Measurements from ENCODE around the gene GPC6.

GPC6 gene

DNA sequence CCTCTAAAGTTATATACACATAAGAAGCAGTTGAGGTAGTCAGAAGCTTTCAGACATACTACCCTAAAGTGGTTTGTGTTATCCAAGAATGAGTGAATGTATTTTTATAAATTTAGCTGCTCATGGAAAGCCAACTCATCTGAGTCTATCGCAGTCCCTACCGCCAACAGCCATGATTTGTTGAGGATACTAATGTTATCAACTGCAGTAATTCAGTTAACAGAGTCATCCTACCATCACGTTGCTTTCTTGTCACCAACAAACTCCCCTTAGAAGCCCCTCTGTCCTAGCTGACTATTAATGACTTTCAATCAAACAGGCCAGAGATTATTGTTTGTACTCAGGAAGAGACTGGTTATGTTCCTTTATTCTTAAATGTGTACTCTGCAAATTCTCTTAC lies 1083.0 kb downstream of the GPC6 start:
- no peaks in the 10 kb centered on the region for H4K20me1 ChIP-seq (ENCODE audit: low read depth, low read length)
- TF ChIP-seq, protein P1, sequence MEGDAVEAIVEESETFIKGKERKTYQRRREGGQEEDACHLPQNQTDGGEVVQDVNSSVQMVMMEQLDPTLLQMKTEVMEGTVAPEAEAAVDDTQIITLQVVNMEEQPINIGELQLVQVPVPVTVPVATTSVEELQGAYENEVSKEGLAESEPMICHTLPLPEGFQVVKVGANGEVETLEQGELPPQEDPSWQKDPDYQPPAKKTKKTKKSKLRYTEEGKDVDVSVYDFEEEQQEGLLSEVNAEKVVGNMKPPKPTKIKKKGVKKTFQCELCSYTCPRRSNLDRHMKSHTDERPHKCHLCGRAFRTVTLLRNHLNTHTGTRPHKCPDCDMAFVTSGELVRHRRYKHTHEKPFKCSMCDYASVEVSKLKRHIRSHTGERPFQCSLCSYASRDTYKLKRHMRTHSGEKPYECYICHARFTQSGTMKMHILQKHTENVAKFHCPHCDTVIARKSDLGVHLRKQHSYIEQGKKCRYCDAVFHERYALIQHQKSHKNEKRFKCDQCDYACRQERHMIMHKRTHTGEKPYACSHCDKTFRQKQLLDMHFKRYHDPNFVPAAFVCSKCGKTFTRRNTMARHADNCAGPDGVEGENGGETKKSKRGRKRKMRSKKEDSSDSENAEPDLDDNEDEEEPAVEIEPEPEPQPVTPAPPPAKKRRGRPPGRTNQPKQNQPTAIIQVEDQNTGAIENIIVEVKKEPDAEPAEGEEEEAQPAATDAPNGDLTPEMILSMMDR (IDR thresholded peaks at IDR 0.05; ENCODE audit: insufficient read depth, low read length, poor library complexity, severe bottlenecking) = no peak
- no peak for TF ChIP-seq EZH2phosphoT487 (conservative IDR thresholded peaks at IDR 0.05; ENCODE audit: low read length)
- H3F3A ChIP-seq (ENCODE audit: insufficient read depth) = no peaks in the 10 kb centered on the region
- no peak overlapping the region for H2AFZ ChIP-seq (ENCODE audit: low read depth, low read length, severe bottlenecking)
- no peak overlapping the region for H3K4me3 ChIP-seq (ENCODE audit: insufficient read depth, low read length, poor library complexity, severe bottlenecking)
- H3K4me2 ChIP-seq (ENCODE audit: low read depth, low read length, poor library complexity, severe bottlenecking) = no peak overlapping the region
- no peaks in the 10 kb centered on the region for H3K36me3 ChIP-seq (ENCODE audit: low read length)
- no peaks in the 10 kb centered on the region for H3K79me2 ChIP-seq (ENCODE audit: insufficient read depth, low read length)
- H3K27ac ChIP-seq (ENCODE audit: low read depth, low read length) = no peak overlapping the region
- H3K27me3 ChIP-seq (ENCODE audit: low read length) = no peaks in the 10 kb centered on the region
- H3K9ac ChIP-seq (ENCODE audit: low read length) = no peak overlapping the region
- no peaks in the 10 kb centered on the region for H3K9me3 ChIP-seq (ENCODE audit: insufficient read depth, low read length)
- no peaks in the 10 kb centered on the region for H3K9me2 ChIP-seq (replicated peaks; ENCODE audit: insufficient read depth, low read length)

DNA sequence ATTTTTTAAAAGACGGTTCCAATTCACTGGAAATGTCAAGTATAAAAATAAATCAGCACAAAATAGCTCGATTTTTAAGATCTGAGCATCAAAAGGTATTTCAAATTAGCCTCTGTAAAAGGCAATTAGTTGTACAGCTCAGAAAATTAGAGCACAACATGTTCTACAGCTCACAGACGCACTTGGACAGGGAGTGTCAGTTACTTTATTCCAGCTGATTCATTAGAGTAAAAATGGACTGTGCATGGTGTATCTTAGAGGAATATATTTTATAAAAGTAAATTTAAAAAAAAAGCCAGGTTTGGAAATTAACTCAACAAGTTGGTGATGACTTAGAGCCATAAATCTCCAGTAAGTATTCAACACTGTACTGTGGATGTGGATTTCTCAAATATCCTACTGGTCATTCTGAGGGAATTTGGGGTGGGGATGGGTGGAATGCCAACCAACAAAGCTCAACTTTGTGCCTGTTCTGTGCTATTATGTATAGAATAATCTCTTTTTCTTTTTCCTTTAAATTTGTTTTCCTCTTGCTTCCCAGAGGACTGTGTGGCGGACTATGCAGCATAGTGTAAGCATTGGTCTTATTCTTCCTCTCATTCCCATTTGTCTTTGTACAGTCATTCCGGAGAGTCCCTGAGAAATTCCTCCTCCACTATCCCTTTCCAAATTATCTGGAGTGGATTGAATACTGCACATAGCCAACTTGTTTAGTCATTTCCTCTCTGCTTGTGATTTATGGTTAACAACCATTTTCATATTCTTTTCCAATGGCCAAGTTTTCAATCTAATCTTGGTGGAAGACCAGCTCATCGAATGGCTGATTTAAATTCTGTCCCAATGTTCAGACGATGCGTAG lies 1083.6 kb downstream of the GPC6 start:
- Histone ChIP-seq H3K79me2 (ENCODE audit: insufficient read depth, low read length) (no peaks in the 10 kb centered on the region), H3K9me2 (replicated peaks; ENCODE audit: insufficient read depth, low read length) (no peaks in the 10 kb centered on the region), H3K4me3 (ENCODE audit: insufficient read depth, low read length, poor library complexity, severe bottlenecking) (no peak overlapping the region), H3K36me3 (ENCODE audit: low read length) (no peaks in the 10 kb centered on the region), H4K20me1 (ENCODE audit: low read depth, low read length) (no peaks in the 10 kb centered on the region), H2AFZ (ENCODE audit: low read depth, low read length, severe bottlenecking) (no peak overlapping the region), H3K4me2 (ENCODE audit: low read depth, low read length, poor library complexity, severe bottlenecking) (no peak overlapping the region), H3K27ac (ENCODE audit: low read depth, low read length) (no peak overlapping the region), H3K9me3 (ENCODE audit: insufficient read depth, low read length) (no peaks in the 10 kb centered on the region), H3F3A (ENCODE audit: insufficient read depth) (no peaks in the 10 kb centered on the region), H3K9ac (ENCODE audit: low read length) (no peak overlapping the region), H3K27me3 (ENCODE audit: low read length) (no peaks in the 10 kb centered on the region)
- TF ChIP-seq, protein P1 (IDR thresholded peaks at IDR 0.05; ENCODE audit: insufficient read depth, low read length, poor library complexity, severe bottlenecking) = no peak
- no peak for TF ChIP-seq EZH2phosphoT487 (conservative IDR thresholded peaks at IDR 0.05; ENCODE audit: low read length)

DNA sequence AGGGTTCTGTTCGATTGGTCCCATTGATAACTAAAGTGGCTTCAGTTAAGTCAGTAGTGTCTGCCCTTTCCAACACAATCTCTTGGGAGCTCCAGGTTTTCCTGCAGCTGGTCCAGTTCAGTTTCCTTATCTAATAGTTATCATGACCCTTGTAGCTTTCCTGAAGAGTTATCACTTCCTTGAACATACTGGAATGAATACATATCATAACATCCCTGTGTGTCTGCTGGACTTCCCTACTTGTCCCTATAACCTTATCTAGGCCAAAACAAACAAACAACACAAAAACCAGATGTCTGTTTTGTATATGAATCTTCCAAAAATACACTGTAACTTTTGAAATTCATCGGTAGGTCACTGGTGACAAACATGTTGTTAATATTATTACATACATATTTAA lies 1085.3 kb downstream of the GPC6 start:
- Histone ChIP-seq H2AFZ (ENCODE audit: low read depth, low read length, severe bottlenecking) (no peak overlapping the region), H3K27ac (ENCODE audit: low read depth, low read length) (no peak overlapping the region), H3K9me3 (ENCODE audit: insufficient read depth, low read length) (no peaks in the 10 kb centered on the region), H3K27me3 (ENCODE audit: low read length) (no peaks in the 10 kb centered on the region), H3K4me3 (ENCODE audit: insufficient read depth, low read length, poor library complexity, severe bottlenecking) (no peak overlapping the region), H4K20me1 (ENCODE audit: low read depth, low read length) (no peaks in the 10 kb centered on the region), H3K9me2 (replicated peaks; ENCODE audit: insufficient read depth, low read length) (no peaks in the 10 kb centered on the region), H3F3A (ENCODE audit: insufficient read depth) (no peaks in the 10 kb centered on the region), H3K4me2 (ENCODE audit: low read depth, low read length, poor library complexity, severe bottlenecking) (no peak overlapping the region), H3K36me3 (ENCODE audit: low read length) (no peaks in the 10 kb centered on the region), H3K9ac (ENCODE audit: low read length) (no peak overlapping the region), H3K79me2 (ENCODE audit: insufficient read depth, low read length) (no peaks in the 10 kb centered on the region)
- TF ChIP-seq EZH2phosphoT487 (conservative IDR thresholded peaks at IDR 0.05; ENCODE audit: low read length) = no peak
- TF ChIP-seq, protein P1 (IDR thresholded peaks at IDR 0.05; ENCODE audit: insufficient read depth, low read length, poor library complexity, severe bottlenecking) = no peak
